ENCODE results near the gene GOLPH3. TPM values are rescaled to one million over a fixed set of nuclear protein-coding genes. Genes with fewer than 3 reads are reported as not detected.

Gene GOLPH3
- total RNA-seq, 1 experiment from 2014 or later: 69.2 TPM

DNA sequence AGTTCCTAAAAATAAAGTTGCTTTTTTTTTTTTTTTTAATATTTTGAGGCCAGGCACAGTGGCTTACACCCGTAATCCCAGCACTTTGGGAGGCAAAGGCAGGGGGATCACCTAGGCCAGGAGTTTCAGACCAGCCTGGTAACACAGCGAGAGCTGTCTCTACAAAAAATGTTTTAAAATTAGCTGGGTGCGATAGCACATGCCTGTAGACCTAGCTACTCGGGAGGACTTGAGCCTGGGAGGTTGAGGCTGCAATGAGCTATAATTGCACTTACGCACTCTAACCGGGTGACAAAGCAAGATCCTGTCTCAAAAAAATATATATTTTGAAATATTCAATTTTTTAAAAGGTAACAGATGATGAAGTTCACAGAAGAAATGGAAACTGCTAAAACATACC lies 22.9 kb downstream of the GOLPH3 start:
- Histone ChIP-seq H3K9ac (ENCODE audit: low read length) (no peak overlapping the region), H3K36me3 (ENCODE audit: control insufficient read depth in 1 of 2, insufficient read depth in 2 of 2, low read length in 2 of 2) (no peaks in the 10 kb centered on the region), H3K9me2 (ENCODE audit: insufficient read depth) (no peaks in the 10 kb centered on the region), H3K9me3 (ENCODE audit: control insufficient read depth in 1 of 2, insufficient read depth in 1 of 2, low read depth in 1 of 2, low read length in 2 of 2) (no peaks in the 10 kb centered on the region), H4K20me1 (ENCODE audit: insufficient read depth) (peaks cover 24% of the 10 kb centered on the region; the same call in 1 of the 2 replicates), H3K4me2 (ENCODE audit: low read length) (no peak overlapping the region), H3K4me3 (replicated peaks in 1 of 2; ENCODE audit: low read depth in 1 of 2, low read length in 2 of 2) (no peak overlapping the region), H2AFZ (ENCODE audit: low read depth, low read length, poor library complexity, severe bottlenecking) (no peak overlapping the region), H3K27me3 (ENCODE audit: insufficient read depth, low read length) (no peaks in the 10 kb centered on the region), H3K27ac (ENCODE audit: low read depth, low read length) (no peak overlapping the region), H3K4me1 (ENCODE audit: control insufficient read depth in 1 of 2, insufficient read depth in 2 of 2, low read length in 2 of 2) (no peaks in the 10 kb centered on the region), H3K79me2 (ENCODE audit: insufficient read depth, low read length) (peaks cover 100% of the 10 kb centered on the region)
- ATAC-seq (no peak), DNase-seq (ENCODE audit: low read depth, low spot score) (no peak)
- CTCF ChIA-PET: no interaction called here
- POLR2A ChIA-PET: interaction anchor here (0.7 kb wide), 1 partner anchor 163 kb away, joined by 3 read pairs; no protein-coding TSS in a partner anchor
- RAD21 ChIA-PET (ENCODE audit: low non-redundant PET in 1 of 2, low total read pairs in 2 of 2, uncharacterized antibody in 2 of 2, unreplicated experiment in 2 of 2): no interaction called here
- TF ChIP-seq CEBPB (IDR thresholded peaks at IDR 0.05; ENCODE audit: low read depth) (no peak), ZNF274 (IDR thresholded peaks at IDR 0.05; ENCODE audit: low read depth, low read length) (no peak), POLR2AphosphoS5 (IDR thresholded peaks at IDR 0.05; ENCODE audit: low read depth, low read length) (no peak), YY1 (IDR thresholded peaks at IDR 0.05; ENCODE audit: extremely low read depth, insufficient replicate concordance, low read depth, low read length) (no peak), POLR2A (IDR thresholded peaks at IDR 0.05; ENCODE audit: borderline replicate concordance, extremely low read depth, insufficient read depth, insufficient read length) (no peak), SRF (IDR thresholded peaks at IDR 0.05; ENCODE audit: low read depth) (no peak), EZH2phosphoT487 (IDR thresholded peaks at IDR 0.05; ENCODE audit: borderline replicate concordance) (no peak), ELF1 (IDR thresholded peaks at IDR 0.05; ENCODE audit: borderline replicate concordance, low read depth) (no peak), ZBTB33 (IDR thresholded peaks at IDR 0.05; ENCODE audit: extremely low read depth, insufficient replicate concordance, low read length) (no peak), SP1 (IDR thresholded peaks at IDR 0.05; ENCODE audit: low read depth) (no peak), CBX3 (IDR thresholded peaks at IDR 0.05; ENCODE audit: low read depth) (no peak), FOSL1 (IDR thresholded peaks at IDR 0.05; ENCODE audit: low read depth) (no peak)
- TF ChIP-seq, protein P1, sequence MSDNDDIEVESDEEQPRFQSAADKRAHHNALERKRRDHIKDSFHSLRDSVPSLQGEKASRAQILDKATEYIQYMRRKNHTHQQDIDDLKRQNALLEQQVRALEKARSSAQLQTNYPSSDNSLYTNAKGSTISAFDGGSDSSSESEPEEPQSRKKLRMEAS (IDR thresholded peaks at IDR 0.05): no peak
- TF ChIP-seq, protein P2, sequence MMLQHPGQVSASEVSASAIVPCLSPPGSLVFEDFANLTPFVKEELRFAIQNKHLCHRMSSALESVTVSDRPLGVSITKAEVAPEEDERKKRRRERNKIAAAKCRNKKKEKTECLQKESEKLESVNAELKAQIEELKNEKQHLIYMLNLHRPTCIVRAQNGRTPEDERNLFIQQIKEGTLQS (IDR thresholded peaks at IDR 0.05): no peak
- TF ChIP-seq, protein P3, sequence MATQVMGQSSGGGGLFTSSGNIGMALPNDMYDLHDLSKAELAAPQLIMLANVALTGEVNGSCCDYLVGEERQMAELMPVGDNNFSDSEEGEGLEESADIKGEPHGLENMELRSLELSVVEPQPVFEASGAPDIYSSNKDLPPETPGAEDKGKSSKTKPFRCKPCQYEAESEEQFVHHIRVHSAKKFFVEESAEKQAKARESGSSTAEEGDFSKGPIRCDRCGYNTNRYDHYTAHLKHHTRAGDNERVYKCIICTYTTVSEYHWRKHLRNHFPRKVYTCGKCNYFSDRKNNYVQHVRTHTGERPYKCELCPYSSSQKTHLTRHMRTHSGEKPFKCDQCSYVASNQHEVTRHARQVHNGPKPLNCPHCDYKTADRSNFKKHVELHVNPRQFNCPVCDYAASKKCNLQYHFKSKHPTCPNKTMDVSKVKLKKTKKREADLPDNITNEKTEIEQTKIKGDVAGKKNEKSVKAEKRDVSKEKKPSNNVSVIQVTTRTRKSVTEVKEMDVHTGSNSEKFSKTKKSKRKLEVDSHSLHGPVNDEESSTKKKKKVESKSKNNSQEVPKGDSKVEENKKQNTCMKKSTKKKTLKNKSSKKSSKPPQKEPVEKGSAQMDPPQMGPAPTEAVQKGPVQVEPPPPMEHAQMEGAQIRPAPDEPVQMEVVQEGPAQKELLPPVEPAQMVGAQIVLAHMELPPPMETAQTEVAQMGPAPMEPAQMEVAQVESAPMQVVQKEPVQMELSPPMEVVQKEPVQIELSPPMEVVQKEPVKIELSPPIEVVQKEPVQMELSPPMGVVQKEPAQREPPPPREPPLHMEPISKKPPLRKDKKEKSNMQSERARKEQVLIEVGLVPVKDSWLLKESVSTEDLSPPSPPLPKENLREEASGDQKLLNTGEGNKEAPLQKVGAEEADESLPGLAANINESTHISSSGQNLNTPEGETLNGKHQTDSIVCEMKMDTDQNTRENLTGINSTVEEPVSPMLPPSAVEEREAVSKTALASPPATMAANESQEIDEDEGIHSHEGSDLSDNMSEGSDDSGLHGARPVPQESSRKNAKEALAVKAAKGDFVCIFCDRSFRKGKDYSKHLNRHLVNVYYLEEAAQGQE (IDR thresholded peaks at IDR 0.05; ENCODE audit: low read depth): no peak
- no TSS peak for BruUV-seq (replicated peaks)
- intact Hi-C loops (cut with micrococcal nuclease): no loop called here

All from HCT116 (cell line).